SIG-M5 treated with dmso at 0.1 percent for 504 hours (cell line): Measurements from ENCODE around the gene ADAMTS12.
"Not testable (repeated sequence)": the region's sequence is repeated elsewhere in the genome, so short reads cannot be mapped to it uniquely, and the experiment has no call there.

Source experiments
- DNase-seq: peaks from one replicate; lab custom pipeline; 2025; ENCODE audit not compliant: unreplicated experiment; lab: John Stamatoyannopoulos, UW

The ADAMTS12 gene

DNA sequence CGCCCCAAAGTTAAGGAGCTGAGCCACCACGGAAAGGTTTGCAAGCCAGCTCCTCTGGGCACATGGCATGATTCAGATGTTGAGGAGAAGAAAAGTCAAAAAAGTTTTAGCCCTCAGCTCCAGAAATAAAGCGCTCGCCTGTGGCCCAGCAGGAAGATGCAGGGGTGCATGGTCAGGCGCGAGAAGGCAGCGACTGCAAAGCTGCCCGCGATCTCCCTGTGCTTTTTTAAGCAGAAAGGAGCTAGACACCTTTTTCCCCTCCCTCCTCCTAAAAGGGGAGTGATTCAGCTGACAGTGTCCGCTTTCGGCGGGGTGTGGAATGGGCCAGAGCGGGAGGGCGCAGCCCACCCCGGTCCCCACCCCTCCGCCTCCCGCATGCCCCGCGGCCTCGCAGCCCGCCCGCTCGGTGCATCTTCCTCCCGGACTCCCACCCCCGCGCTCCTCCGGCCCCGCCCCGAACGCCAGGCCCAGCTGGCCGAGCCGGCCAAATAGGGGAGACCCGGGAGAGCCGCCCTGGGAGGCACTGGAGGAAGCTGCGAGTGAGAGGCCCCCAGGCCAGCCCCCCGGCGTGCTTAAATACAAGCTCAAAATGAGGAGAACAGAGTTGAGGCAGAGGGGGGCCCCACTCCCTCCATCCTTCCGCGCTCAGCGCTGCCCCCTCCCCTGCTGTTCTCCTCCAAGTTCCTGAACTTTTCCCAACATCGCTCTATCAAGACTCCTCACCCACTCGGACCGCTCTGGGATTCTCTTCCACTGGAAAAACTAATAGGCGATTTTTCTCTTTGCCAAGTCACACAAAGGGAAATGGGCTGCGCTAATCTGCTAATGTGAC lies at the start of gene ADAMTS12:
Gene ADAMTS12, minus strand, starts transcription at position 203 of the 832 bp plus-strand sequence. Its CDS starts 134 bp downstream, at position 69.
- no peak for DNase-seq

DNA sequence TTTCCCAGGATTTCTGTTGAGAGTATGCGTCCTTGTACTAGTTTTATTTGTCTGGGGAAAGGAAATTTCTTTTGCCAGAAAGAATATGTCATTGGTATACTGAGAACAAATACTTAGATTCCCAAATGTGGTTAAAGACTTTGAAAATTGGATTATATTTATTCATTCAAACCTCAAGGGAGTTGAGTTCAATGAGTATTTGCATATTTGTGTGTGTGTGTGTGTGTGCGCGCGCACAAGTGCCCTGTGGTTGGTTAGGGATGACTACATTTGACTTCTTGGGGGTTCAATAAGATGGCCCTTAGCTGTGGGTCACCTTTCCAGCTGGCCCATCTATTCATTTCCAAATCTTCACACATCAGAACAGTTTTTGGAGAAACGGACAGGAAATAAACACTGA lies 49.3 kb upstream of the ADAMTS12 start:
- no peak for DNase-seq

DNA sequence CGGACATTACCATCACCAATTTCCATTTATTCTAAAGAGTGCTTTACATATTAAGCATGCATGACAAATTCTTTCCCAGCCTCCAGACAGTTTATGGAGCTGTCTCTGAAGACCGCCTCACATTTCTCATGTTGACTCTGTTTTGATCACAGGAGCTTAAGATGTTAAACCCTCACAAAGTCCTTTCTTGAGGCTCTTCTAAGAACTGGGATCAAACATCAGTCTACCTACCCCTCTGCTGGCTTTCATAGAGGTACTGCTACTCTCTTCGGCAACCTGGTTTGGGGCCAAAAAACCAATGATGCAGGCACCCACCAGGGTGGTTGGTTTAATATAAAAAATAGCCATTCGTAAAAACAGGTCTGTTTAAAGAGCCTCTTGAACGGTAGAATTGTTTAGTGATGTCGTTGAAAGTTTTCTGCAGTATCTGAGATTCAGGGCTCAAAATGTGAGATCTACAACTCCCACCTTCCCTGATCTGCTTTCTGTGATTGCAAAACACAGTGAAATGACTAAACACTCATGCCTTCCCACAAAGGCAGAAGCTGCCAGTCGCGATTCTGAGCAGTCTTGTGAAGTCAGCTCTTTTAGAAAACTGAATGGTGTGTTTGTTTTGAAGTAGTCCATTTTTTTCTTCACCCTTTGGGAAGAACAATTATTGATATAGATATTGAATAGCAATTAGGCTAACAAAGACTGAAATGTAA lies 47.9 kb upstream of the ADAMTS12 start:
- DNase-seq, result peak; percentile 17

DNA sequence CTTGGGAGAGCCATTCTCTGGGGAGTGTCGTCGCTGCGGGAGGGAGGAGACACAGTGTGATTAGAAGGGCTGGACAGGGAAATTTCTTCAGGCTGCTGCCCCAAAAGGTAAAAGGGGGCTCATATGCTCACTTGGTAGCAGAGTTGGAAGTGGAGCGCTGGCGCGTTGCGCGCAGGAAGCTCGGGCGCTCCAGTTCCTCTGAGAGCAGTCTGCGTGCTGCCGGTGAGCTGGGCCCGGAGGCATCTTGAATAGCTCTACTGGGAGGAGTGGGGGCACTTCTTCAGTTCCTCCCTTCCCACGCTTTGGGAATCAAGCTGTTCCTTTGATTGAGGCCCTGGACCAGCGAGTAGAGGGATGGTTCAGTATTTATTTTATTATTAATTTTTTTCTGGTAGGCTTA lies 47.1 kb upstream of the ADAMTS12 start:
- no peak for DNase-seq

DNA sequence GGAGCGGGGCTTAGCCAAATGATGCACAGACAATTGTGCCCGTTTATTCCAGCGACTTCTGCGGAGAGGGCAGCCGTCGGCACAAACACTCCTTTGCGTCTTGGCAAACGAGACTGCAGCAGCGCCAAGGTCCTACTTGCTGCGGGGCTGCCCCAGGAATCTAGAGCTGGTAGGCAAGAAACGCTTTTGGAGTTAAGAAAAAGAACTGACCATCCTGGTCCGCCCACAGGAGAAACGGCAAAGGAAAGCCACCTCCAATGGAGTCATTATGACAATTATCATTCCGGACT lies 46.7 kb upstream of the ADAMTS12 start:
- DNase-seq, result no peak

GRCh38 chr5:33937707-33938506 lies 46.1 kb upstream of the ADAMTS12 start:
- no peak for DNase-seq

DNA sequence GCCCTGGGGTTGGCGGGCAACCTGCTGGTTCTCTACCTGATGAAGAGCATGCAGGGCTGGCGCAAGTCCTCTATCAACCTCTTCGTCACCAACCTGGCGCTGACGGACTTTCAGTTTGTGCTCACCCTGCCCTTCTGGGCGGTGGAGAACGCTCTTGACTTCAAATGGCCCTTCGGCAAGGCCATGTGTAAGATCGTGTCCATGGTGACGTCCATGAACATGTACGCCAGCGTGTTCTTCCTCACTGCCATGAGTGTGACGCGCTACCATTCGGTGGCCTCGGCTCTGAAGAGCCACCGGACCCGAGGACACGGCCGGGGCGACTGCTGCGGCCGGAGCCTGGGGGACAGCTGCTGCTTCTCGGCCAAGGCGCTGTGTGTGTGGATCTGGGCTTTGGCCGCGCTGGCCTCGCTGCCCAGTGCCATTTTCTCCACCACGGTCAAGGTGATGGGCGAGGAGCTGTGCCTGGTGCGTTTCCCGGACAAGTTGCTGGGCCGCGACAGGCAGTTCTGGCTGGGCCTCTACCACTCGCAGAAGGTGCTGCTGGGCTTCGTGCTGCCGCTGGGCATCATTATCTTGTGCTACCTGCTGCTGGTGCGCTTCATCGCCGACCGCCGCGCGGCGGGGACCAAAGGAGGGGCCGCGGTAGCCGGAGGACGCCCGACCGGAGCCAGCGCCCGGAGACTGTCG lies 45.4 kb upstream of the ADAMTS12 start:
- no peak for DNase-seq

DNA sequence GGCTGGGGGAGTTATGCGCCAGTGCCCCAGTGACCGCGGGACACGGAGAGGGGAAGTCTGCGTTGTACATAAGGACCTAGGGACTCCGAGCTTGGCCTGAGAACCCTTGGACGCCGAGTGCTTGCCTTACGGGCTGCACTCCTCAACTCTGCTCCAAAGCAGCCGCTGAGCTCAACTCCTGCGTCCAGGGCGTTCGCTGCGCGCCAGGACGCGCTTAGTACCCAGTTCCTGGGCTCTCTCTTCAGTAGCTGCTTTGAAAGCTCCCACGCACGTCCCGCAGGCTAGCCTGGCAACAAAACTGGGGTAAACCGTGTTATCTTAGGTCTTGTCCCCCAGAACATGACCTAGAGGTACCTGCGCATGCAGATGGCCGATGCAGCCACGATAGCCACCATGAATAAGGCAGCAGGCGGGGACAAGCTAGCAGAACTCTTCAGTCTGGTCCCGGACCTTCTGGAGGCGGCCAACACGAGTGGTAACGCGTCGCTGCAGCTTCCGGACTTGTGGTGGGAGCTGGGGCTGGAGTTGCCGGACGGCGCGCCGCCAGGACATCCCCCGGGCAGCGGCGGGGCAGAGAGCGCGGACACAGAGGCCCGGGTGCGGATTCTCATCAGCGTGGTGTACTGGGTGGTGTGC lies 44.7 kb upstream of the ADAMTS12 start, which contains the start of gene RXFP3:
Gene RXFP3, plus strand, starts transcription at position 6 of the 636 bp plus-strand sequence. Its CDS starts 355 bp downstream, at position 361.
- no peak for DNase-seq

DNA sequence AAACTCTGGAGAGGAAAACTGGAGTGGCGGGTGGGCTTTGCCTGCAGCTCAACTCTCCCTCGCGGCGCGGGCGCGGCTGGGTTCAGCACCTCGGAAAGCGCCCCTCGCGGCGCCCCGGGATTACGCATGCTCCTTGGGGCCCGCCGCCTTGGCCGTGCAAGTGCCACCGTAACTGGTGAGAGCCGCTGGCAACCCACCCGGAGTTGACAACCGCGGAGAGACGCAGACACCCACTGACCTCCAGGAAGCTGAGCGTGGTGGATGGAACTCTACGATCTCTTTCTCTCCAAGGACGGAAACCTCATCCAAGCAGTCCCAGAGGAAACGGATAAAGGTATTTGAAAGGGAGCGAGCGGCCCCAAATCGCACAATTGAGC lies 44.2 kb upstream of the ADAMTS12 start:
- DNase-seq, result no peak

GRCh38 chr5:33934176-33934575 lies 42.4 kb upstream of the ADAMTS12 start:
- DNase-seq, result no peak

DNA sequence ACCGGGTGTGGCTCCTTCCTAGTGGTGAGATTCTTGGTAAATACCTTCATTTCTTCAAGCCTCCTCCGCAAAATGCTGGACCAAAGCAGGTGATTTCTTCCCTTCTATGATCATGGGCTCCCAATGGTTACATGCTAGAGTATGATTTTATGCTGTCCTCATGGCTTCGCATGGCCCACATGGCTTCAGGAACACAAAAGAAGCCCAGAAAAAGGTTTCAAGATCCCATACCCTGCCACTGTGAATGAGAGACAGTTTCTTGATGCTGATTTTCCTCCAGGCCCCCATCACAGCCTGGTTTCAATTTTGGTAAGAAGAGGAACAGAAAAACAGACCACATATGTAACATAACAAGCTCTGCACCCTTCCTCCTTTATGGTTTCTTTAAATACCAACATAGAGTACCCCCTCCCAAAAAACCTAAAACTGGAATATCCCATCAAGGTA lies 42.0 kb upstream of the ADAMTS12 start:
- DNase-seq, result no peak

- no peak for DNase-seq
Measured at GRCh38 chr5:33931136-33931535, 39.3 kb upstream of the ADAMTS12 start.

DNA sequence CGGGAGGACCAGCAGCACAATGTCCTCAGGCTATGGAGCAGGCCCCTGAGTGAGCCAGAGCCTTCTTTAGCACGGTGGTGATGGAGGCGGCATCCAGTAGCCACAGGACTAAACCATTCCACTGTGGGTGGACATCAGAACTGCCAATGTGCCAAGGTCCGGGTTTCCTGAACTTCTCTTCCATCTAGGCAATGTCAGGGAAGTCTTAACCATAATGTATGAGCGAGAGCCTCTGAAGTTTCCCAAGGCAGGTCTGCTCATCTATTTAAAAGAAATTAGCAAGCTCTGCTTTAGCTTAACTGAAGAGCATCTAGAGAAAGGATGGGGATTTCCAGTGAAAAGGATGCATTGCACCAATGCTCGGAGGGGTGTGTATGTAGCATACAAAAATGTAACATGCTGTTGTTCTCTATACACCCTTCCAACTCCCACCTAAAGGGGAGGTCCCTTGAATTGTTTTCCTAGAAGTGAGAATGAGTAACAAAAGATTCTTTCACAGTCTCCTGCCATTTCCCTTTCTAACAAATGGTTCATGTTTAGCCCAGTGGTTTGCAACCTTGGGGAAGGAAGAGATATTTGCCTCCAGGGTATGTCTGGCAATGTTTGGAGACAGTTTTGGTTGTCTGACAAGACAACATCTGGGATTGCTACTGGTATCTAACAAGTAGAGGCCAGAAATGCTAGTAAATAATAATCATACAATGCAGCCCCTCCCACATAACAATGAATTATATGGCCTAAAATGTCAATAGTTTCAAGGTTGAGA lies 38.3 kb upstream of the ADAMTS12 start:
- no peak for DNase-seq

- no peak for DNase-seq
Measured at GRCh38 chr5:33928283-33928682, 36.5 kb upstream of the ADAMTS12 start.

- DNase-seq, result no peak
Measured at GRCh38 chr5:33927685-33928084, 35.9 kb upstream of the ADAMTS12 start.

DNA sequence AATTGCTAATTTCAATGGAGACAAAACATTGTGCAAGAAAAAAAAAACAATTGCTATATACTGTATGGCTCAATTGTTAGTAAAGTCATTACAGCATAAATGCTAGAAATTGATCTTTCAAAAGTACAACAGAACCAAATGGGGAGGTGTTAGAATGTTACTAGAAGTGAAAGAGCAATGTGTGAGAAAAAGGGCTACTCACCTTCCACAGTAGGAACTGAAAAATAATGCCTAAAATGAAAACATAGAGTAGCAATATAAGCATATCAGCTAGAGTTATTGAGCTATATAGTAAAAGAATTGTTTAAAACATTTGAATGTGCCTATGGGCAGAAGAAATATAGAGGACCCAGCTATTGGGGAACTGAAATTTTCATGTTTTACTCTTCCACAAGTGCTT lies 33.5 kb upstream of the ADAMTS12 start:
- no peak for DNase-seq

DNA sequence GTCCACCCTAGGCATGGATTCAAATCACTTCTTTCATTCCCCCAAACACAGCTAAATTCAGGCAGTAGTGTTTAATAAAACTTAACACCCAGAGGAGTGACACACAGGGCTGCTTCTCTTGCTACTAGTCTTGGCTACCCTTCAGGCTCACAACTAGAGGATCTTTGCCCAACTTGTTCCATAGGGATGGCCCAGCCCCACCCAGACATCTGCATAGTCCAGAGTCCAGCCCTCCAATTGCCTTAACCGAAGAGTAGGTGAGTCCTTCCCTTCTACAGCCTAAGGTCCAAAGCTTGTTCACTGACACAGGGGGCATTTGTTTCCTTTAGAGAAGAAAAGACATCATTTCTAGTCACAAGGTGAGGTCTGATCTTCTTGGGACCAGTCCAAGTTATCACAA lies 29.2 kb upstream of the ADAMTS12 start:
- no peak for DNase-seq

- not testable (repeated sequence) for DNase-seq
Measured at GRCh38 chr5:33914844-33915243, 23.1 kb upstream of the ADAMTS12 start.

- not testable (repeated sequence) for DNase-seq
Measured at GRCh38 chr5:33906248-33906647, 14.5 kb upstream of the ADAMTS12 start.

- no peak for DNase-seq
Measured at GRCh38 chr5:33905381-33905780, 13.6 kb upstream of the ADAMTS12 start.
